Fibroblast of skin of abdomen (primary cell): Measurements from ENCODE around the gene NOMO2.
"Not testable (repeated sequence)": the region's sequence is repeated elsewhere in the genome, so short reads cannot be mapped to it uniquely, and the experiment has no call there.

Source experiments
- DNase-seq: peaks from one replicate; pipeline ENCODE4 v3.0.0-alpha.2; 2013

The NOMO2 gene

GRCh38 chr16:18575945-18576344, 14.0 kb upstream of the NOMO2 start:
- not testable (repeated sequence) for DNase-seq

DNA sequence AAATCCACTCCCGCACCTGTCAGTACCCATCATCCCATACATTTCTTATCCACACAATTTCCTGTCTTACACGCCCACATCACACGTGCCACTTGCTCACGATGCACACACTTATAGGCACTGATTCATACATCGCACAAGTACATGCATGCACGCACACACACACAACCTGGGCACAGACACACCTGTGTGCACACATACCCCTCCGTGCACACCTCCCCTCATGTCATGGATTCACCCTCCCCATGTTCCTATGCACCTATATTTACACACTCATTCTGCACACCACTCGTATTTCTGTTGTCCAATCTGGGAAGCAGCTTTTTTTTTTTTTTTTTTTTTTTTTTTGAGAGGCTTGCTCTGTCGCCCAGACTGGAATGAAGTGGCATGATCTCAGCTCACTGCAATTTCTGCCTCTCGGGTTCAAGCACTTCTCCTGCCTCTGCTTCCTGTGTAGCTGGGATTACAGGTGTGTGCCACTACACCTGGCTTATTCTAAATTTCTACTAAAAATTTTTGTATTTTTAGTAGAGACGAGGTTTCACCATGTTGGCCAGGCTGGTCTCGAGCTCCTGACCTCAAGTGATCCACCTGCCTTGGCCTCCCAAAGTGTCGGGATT, 13.5 kb upstream of the NOMO2 start:
- DNase-seq, result not testable (repeated sequence)

- not testable (repeated sequence) for DNase-seq
These were observed 12.0 kb upstream of the NOMO2 start for GRCh38 chr16:18573887-18574286.

DNA sequence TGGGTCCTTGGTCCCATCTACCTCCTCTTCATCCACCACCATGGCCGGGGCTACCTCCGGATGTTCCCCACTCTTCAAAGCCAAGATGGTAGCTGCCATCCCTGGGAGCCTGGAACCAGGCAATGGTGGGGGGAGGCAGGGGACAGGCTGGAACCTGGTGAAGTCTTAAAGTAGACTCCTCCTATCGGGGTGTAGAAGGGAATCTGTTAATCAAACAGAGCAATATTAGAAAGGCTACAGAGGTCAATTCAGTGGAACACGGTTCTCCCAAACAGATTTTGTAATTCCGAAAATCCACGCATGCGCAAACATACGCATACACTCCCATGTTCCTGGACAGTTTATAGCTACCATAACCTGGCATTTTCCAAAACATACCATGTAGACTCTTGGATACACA, 11.1 kb upstream of the NOMO2 start:
- DNase-seq, result not testable (repeated sequence)

GRCh38 chr16:18571307-18571850, 9.5 kb upstream of the NOMO2 start:
- not testable (repeated sequence) for DNase-seq

DNA sequence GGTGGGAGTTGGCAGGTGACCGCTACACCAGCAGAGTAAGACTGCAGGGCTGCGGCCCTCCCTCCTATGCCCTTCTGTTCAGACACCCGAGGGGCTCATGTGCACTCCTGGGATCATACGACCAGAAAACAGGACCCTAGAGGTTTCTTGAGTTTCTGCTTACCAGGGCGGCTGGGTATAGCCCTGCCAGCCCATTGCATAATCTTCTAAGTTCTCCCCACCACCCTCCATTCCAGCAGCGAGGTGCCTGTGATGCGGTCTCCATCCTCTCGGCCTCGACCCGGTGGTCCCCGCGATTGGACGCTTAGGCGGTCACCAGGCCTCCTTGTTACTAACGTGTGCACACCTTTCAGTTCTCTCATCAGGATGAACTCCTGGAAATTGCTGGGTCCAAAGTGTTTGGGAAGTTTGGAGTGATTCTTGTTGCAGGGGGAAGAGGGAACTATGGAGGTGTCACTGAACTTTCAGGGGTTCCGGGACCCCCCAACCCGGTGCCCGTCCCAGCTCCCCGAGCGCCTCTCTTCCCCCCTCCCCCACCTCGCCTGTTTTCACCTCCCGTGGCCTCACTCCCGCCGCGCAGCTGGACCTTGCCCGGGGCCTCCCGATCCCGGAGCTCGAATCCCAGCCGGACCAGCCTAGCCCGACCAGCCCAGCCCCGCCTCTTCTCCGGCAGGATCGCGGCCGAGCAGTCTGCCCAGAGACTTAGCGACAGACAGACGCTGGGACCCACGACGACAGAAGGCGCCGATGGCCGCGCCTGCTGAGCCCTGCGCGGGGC, 8.8 kb upstream of the NOMO2 start:
- DNase-seq, result not testable (repeated sequence)

GRCh38 chr16:18560416-18561220, 1.3 kb downstream of the NOMO2 start:
- DNase-seq, result not testable (repeated sequence)

GRCh38 chr16:18553671-18554070, 8.2 kb downstream of the NOMO2 start:
- not testable (repeated sequence) for DNase-seq

DNA sequence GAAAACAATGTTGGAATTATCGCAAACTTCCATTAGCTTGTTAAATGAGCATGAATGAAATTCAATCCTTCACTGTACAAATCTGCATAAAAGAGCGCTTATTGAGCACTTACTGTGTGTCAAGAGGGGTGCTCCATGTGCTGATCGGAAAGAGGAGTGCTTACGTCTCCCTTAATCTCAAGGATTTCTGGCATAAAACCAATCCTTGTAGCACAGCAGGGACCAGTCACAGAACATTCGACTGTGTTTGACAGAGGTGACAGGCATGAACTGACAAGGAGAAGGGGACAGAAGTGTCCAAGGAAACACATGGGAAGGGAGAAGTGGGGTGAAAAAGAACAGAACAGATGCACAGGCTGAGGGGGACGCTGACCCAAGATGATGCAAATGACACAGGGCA, 14.5 kb downstream of the NOMO2 start:
- not testable (repeated sequence) for DNase-seq

DNA sequence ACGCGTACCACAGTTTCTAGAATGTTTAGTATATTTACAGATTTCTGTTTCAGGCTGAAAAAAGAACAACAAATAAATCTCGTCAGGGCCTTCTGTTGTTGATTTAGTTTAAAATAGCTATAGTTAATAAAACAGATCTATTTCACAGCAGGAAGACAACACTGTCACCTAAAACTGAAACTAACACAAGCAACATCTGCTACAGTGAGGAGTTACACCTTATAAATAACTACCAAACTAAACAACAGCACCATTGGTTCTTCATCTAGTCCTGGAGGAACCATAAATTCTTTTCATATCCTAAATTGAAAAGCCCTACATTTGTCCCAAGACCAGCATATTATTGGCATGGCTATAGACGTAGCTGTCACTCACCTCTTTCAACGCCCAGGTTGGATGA, 15.0 kb downstream of the NOMO2 start:
- not testable (repeated sequence) for DNase-seq

- not testable (repeated sequence) for DNase-seq
These were observed 17.4 kb downstream of the NOMO2 start for GRCh38 chr16:18544232-18545081.

GRCh38 chr16:18541912-18542311, 20.0 kb downstream of the NOMO2 start:
- not testable (repeated sequence) for DNase-seq

DNA sequence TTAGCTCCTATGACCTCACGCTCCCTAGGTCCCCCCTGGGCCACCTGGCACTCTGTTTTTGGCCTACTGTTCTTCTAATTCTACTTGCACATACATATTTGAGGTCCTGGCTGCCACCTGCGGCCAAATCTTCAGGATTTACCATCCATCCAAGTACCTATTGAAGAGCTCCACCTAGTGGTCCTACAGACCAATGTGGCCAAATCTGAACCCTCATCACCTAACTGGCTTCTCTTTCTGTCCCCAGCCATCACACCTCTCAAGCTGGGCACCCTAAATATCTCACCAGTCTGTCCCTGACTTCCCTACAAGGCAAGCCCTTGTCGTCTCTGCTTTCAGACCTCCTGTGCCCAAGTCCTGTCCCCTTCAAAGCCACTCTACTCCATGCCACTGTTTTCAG, 24.9 kb downstream of the NOMO2 start:
- DNase-seq, result not testable (repeated sequence)

DNA sequence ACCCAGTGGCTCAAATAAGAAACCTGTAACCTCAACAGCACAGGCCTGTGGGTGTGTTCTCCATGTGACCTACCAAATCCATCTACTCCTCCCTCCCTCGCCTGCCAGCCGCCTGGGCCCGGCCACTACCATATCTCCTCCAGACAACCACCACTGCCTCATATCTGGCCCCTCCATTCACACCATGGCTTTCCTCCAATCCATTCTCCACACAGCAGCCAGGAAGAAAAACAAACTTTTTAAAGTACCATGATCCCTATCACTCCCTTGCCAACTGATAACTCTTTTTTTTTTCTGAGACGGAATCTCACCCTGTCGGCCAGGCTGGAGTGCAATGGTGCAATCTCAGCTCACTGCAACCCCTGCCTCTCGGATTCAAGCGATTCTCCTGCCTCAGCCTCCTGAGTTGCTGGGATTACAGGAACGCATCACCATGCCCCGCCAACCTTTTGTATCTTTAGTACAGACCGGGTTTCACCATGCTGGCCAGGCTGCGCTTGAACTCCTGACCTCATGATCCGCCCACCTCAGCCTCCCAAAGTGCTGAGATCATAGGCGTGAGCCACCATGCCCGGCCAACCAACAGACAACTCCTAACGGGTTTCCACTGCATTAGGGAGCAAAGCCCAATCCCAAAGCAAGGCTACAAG, 26.3 kb downstream of the NOMO2 start:
- not testable (repeated sequence) for DNase-seq

GRCh38 chr16:18534308-18534707, 27.6 kb downstream of the NOMO2 start:
- not testable (repeated sequence) for DNase-seq

- DNase-seq, result not testable (repeated sequence)
These were observed 30.6 kb downstream of the NOMO2 start for GRCh38 chr16:18531323-18531722.

GRCh38 chr16:18530329-18530728, 31.6 kb downstream of the NOMO2 start:
- DNase-seq, result not testable (repeated sequence)

- DNase-seq, result not testable (repeated sequence)
These were observed 35.4 kb downstream of the NOMO2 start for GRCh38 chr16:18526547-18526946.

- DNase-seq, result not testable (repeated sequence)
These were observed 35.9 kb downstream of the NOMO2 start for GRCh38 chr16:18525882-18526482.

- not testable (repeated sequence) for DNase-seq
These were observed 39.3 kb downstream of the NOMO2 start for GRCh38 chr16:18522637-18523036.
